Skeletal muscle tissue (tissue), 4 donors: Measurements from ENCODE around the gene CASTOR2. TPM values are rescaled to one million over a fixed set of nuclear protein-coding genes. Genes with fewer than 3 reads are reported as not detected.

Experiments
- H3K27ac ChIP-seq: one replicate; pipeline ENCODE4 v1.7.0; 2013; ENCODE audit warnings: mild to moderate bottlenecking, low read depth, low read length, inconsistent platforms
- H3K27me3 ChIP-seq, 3 donors: one replicate each; pipeline ENCODE4 v1.7.0; 2013; ENCODE audit warnings: low read length in 3 of 3; ENCODE audit not compliant: control insufficient read depth in 3 of 3, insufficient read depth in 3 of 3
- H3K36me3 ChIP-seq, 3 donors: one replicate each; pipeline ENCODE4 v1.7.0; 2013; ENCODE audit warnings: low read length in 3 of 3; ENCODE audit not compliant: control insufficient read depth in 3 of 3, insufficient read depth in 3 of 3
- H3K4me1 ChIP-seq, 3 donors: one replicate each; pipeline ENCODE4 v1.7.0; 2013; ENCODE audit warnings: low read length in 3 of 3, mild to moderate bottlenecking in 3 of 3; ENCODE audit not compliant: control insufficient read depth in 3 of 3, insufficient read depth in 3 of 3
- H3K4me3 ChIP-seq, 3 donors: one replicate each; pipeline ENCODE4 v1.7.0; 2013; ENCODE audit warnings: low read length in 3 of 3
- H3K9ac ChIP-seq, 3 donors: one replicate each; pipeline ENCODE4 v1.7.0; 2013; ENCODE audit warnings: low read length in 3 of 3, mild to moderate bottlenecking in 3 of 3, moderate library complexity in 2 of 3, low read depth in 1 of 3
- H3K9me3 ChIP-seq, 3 donors: one replicate each; pipeline ENCODE4 v1.7.0; 2013; ENCODE audit warnings: low read length in 3 of 3; ENCODE audit not compliant: control insufficient read depth in 3 of 3
- total RNA-seq: library from RNA; depleted of rRNA; stranded (reverse); fragments of >200 nt; gene quantifications from one replicate; pipeline ENCODE4 v1.2.3, GENCODE V29; 2014
- donor health status: Osteomylitis.

CASTOR2 gene
- total RNA-seq, 1 donor from 2014 or later, result 15.1 TPM

DNA sequence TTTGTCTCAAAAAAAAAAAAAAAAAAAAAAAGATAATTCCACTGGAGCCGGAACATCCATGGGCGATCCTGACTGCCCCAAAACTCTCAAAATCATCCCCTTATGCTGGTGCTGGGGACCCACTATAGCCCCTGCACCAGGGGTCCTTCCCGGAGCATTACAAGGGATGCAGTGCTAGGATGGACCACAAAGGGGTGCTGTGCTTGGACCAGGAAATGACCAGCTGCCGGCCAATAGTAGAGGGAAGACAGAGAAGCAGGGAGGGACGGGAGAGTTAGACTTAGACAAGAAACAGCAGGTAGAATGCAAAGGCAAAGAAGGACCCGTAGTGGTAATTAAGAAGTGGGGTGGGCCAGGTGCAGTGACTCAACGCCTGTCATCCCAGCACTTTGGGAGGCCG, 68.6 kb downstream of the CASTOR2 start:
- H3K4me1 ChIP-seq, result no peaks in the 10 kb centered on the region

DNA sequence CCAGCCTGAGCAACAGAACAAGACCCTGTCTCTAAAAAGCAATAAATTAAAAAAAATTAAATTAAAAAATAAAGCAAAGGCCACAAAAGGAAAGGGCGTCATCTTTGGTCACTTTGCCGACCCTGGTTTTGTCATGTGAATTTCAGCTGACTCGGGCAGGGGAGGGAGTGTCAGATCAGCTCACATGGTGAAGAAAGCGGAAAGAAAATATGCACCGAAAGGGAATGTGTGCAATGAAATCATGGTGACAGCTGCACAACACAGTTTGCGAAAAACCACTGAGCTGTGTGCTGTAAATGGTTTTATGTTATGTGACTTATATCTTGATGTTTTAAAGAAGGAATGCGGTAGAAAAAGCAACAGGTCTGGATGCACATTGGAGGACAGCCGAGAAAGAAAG, 69.3 kb downstream of the CASTOR2 start:
- Histone ChIP-seq H3K27ac (no peak overlapping the region), H3K4me3 (no peak overlapping the region), H3K9ac (no peak overlapping the region), H3K27me3 (no peaks in the 10 kb centered on the region), H3K36me3 (peaks cover under 1 to 9% (median 2%) of the 10 kb centered on the region in 3 donors), H3K4me1 (no peaks in the 10 kb centered on the region), H3K9me3 (no peaks in the 10 kb centered on the region)

More for the DNA sequence above, 68.6 kb downstream of the CASTOR2 start:
- Histone ChIP-seq H3K4me3 (no peak overlapping the region), H3K27me3 (no peaks in the 10 kb centered on the region), H3K9ac (no peak overlapping the region), H3K9me3 (no peaks in the 10 kb centered on the region), H3K27ac (no peak overlapping the region), H3K36me3 (peaks cover 2 to 14% (median 4%) of the 10 kb centered on the region in 3 donors)

GRCh38 chr7:75038508-75038907, 74.0 kb downstream of the CASTOR2 start:
- no peaks in the 10 kb centered on the region for H3K9me3 ChIP-seq
- H3K27ac ChIP-seq, result no peak overlapping the region
- peaks cover 8 to 12% (median 10%) of the 10 kb centered on the region in 3 donors for H3K36me3 ChIP-seq
- H3K4me3 ChIP-seq, result no peak overlapping the region
- peaks cover 3 to 13% (median 7%) of the 10 kb centered on the region in 3 donors for H3K4me1 ChIP-seq
- no peaks in the 10 kb centered on the region for H3K27me3 ChIP-seq
- H3K9ac ChIP-seq, result no peak overlapping the region

DNA sequence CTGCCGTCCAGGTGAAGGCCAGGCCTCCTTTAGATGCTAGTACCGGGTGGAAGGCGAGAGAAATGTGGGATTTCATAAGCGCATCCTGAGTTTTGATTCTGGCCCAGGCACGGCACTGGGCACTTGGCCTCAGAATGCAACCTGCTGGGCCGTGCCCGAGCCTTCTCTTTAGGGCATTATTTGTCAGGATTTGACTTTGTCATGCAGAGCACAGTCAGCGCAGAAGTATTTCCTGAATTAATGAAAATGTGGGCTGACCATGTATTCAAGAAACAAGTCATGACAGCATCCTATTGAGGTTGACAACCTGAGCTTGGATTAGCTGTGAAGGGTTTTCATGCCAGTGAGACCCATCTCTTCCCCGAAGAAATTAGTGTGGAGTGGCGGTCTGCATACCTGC, 74.7 kb downstream of the CASTOR2 start:
- H3K36me3 ChIP-seq, result peaks cover 11 to 16% (median 15%) of the 10 kb centered on the region in 3 donors
- H3K4me1 ChIP-seq, result peaks cover 3 to 13% (median 7%) of the 10 kb centered on the region in 3 donors
- H3K9ac ChIP-seq, result no peak overlapping the region
- no peak overlapping the region for H3K4me3 ChIP-seq
- H3K27ac ChIP-seq, result no peak overlapping the region
- no peaks in the 10 kb centered on the region for H3K9me3 ChIP-seq
- no peaks in the 10 kb centered on the region for H3K27me3 ChIP-seq

- no peak overlapping the region for H3K27ac ChIP-seq
- peaks cover 3 to 13% (median 7%) of the 10 kb centered on the region in 3 donors for H3K4me1 ChIP-seq
- H3K9me3 ChIP-seq, result no peaks in the 10 kb centered on the region
- no peaks in the 10 kb centered on the region for H3K27me3 ChIP-seq
- H3K36me3 ChIP-seq, result peaks cover 11 to 16% (median 15%) of the 10 kb centered on the region in 3 donors
- H3K4me3 ChIP-seq, result no peak overlapping the region
- peak overlapping the region in 1 of 3 donors; percentile 8 for H3K9ac ChIP-seq
Measured at GRCh38 chr7:75039709-75040108, 75.2 kb downstream of the CASTOR2 start.

GRCh38 chr7:75040512-75040911, 76.0 kb downstream of the CASTOR2 start:
- no peak overlapping the region for H3K27ac ChIP-seq
- peaks cover 3 to 13% (median 7%) of the 10 kb centered on the region in 3 donors for H3K4me1 ChIP-seq
- H3K9ac ChIP-seq, result no peak overlapping the region
- H3K27me3 ChIP-seq, result no peaks in the 10 kb centered on the region
- peaks cover 11 to 16% (median 15%) of the 10 kb centered on the region in 3 donors for H3K36me3 ChIP-seq
- no peak overlapping the region for H3K4me3 ChIP-seq
- no peaks in the 10 kb centered on the region for H3K9me3 ChIP-seq

- no peaks in the 10 kb centered on the region for H3K9me3 ChIP-seq
- H3K4me3 ChIP-seq, result no peak overlapping the region
- peaks cover 6 to 23% (median 18%) of the 10 kb centered on the region in 3 donors for H3K4me1 ChIP-seq
- no peak overlapping the region for H3K9ac ChIP-seq
- H3K27me3 ChIP-seq, result no peaks in the 10 kb centered on the region
- no peak overlapping the region for H3K27ac ChIP-seq
- H3K36me3 ChIP-seq, result peaks cover 11 to 16% (median 15%) of the 10 kb centered on the region in 3 donors
Measured at GRCh38 chr7:75042286-75042685, 77.8 kb downstream of the CASTOR2 start.

- H3K27ac ChIP-seq, result no peak overlapping the region
- H3K9me3 ChIP-seq, result no peaks in the 10 kb centered on the region
- H3K9ac ChIP-seq, result no peak overlapping the region
- peaks cover 6 to 23% (median 18%) of the 10 kb centered on the region in 3 donors for H3K4me1 ChIP-seq
- peaks cover 11 to 16% (median 15%) of the 10 kb centered on the region in 3 donors for H3K36me3 ChIP-seq
- H3K27me3 ChIP-seq, result no peaks in the 10 kb centered on the region
- no peak overlapping the region for H3K4me3 ChIP-seq
Measured at GRCh38 chr7:75042831-75043703, 78.6 kb downstream of the CASTOR2 start.

- Histone ChIP-seq H3K4me1 (peaks cover 3 to 19% (median 12%) of the 10 kb centered on the region in 3 donors), H3K9me3 (no peaks in the 10 kb centered on the region), H3K36me3 (peaks cover 18 to 30% (median 23%) of the 10 kb centered on the region in 3 donors), H3K27ac (peak overlapping the region; percentile 87), H3K27me3 (no peaks in the 10 kb centered on the region), H3K9ac (peak overlapping the region in 2 of 3 donors; percentile 69 to 84), H3K4me3 (peak overlapping the region in 2 of 3 donors; percentile 41 to 64)
Measured at GRCh38 chr7:75045881-75046280, 81.4 kb downstream of the CASTOR2 start.
